ENCODE data around the gene CACNA1S. TPM values are rescaled to one million over a fixed set of nuclear protein-coding genes. Genes with fewer than 3 reads are reported as not detected.

Gene CACNA1S
- total RNA-seq, 1 donor from 2014 or later: 0.11 TPM

DNA sequence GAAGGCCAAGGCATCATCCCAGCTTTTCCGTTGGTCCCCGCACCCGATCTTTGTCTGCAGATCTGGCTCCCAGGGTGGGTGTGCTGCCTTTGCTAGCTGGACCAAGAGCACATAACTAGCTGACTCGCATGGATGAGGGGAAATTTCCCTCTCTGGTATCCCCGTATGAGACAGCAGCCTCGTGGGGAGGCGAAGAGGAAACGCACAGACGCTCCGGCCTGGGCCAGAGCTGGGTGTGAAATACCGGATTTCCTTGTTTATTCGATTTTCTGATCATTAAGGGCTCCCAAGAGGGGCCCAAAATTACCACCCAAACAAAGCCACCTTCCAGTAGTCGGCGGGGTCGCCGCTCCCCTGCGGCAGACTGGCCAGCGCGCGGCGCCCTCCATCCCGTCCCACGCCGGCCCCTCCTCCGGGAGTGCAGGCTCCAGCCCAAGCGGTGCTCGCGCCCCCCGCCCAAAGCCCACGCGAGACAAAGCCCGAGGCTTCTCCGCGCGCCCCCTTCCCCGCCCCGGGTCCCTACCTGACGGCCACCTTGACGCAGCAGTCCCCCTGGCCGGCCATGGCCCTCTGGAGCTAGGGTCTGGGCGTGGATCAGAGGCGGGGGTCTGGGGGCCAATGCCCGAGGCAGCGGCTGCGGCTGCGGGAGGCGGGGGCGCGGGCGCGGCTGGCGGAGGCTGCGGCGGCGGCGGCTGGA, 89.3 kb downstream of the CACNA1S start:
- no peak overlapping the region for H3K27ac ChIP-seq
- H3K27ac Mint-ChIP-seq: peak overlapping the region; percentile 60
- peaks cover 68% of the 10 kb centered on the region for H3K4me1 Mint-ChIP-seq

DNA sequence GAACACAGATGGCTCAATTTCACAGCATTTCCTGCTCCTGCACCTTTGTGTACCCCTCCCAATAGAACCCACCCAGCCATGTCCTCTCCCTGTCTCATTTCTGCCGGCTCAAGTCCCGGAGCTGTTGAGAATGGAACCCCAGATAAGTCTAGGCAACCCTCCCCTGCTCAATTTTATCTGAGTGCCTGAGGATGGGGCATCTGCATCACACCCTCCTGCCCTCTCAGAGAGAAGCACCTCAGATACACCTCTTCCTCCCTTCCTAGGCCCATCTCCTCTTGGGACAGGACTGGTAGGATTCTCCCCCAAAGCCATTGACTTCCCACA, 89.8 kb downstream of the CACNA1S start:
- TF ChIP-seq CTCF (IDR thresholded peaks at IDR 0.05) (no peak), EZH2 (IDR thresholded peaks at IDR 0.05) (no peak), EZH2phosphoT487 (IDR thresholded peaks at IDR 0.05) (no peak)
- Histone ChIP-seq H3F3A (ENCODE audit: low read depth) (peaks cover 34% of the 10 kb centered on the region), H3K9ac (no peak overlapping the region), H3K9me3 (ENCODE audit: low read depth) (no peaks in the 10 kb centered on the region), H2AFZ (replicated peaks) (no peak overlapping the region), H3K27me3 (peaks cover 9% of the 10 kb centered on the region), H3K4me3 (peak overlapping the region; percentile 74), H4K20me1 (ENCODE audit: low read depth) (peaks cover 34% of the 10 kb centered on the region), H3K4me2 (peak overlapping the region; percentile 87), H3K4me1 (peaks cover 47% of the 10 kb centered on the region), H3K79me2 (ENCODE audit: low read depth) (peaks cover 21% of the 10 kb centered on the region), H3K36me3 (no peaks in the 10 kb centered on the region), H3K27ac (no peak overlapping the region)
- Mint-ChIP-seq H3K4me3 (peak overlapping the region; percentile 90), H3K36me3 (no peaks in the 10 kb centered on the region), H3K27me3 (ENCODE audit: insufficient read depth, low read depth) (peaks cover 11% of the 10 kb centered on the region), H3K27ac (peak overlapping the region; percentile 60), H3K4me1 (peaks cover 68% of the 10 kb centered on the region), H3K9me3 (no peaks in the 10 kb centered on the region)
- no peak for DNase-seq (ENCODE audit: low spot score)

More for the DNA sequence above, 89.3 kb downstream of the CACNA1S start:
- peak; percentile 41 for DNase-seq (ENCODE audit: low spot score)
- H3K36me3 ChIP-seq: no peaks in the 10 kb centered on the region
- peaks cover 29% of the 10 kb centered on the region for H4K20me1 ChIP-seq (ENCODE audit: low read depth)
- peaks cover 34% of the 10 kb centered on the region for H3F3A ChIP-seq (ENCODE audit: low read depth)
- Mint-ChIP-seq H3K4me3 (peak overlapping the region; percentile 90), H3K9me3 (no peaks in the 10 kb centered on the region), H3K36me3 (no peaks in the 10 kb centered on the region), H3K27me3 (ENCODE audit: insufficient read depth, low read depth) (peaks cover 11% of the 10 kb centered on the region)
- H3K9me3 ChIP-seq (ENCODE audit: low read depth): no peaks in the 10 kb centered on the region
- H3K4me3 ChIP-seq: peak overlapping the region; percentile 74
- H3K4me1 ChIP-seq: peaks cover 44% of the 10 kb centered on the region
- TF ChIP-seq EZH2phosphoT487 (IDR thresholded peaks at IDR 0.05) (no peak), EZH2 (IDR thresholded peaks at IDR 0.05) (peak; percentile 23), CTCF (IDR thresholded peaks at IDR 0.05) (peak; percentile 34)
- peaks cover 16% of the 10 kb centered on the region for H3K79me2 ChIP-seq (ENCODE audit: low read depth)
- H2AFZ ChIP-seq (replicated peaks): peak overlapping the region; percentile 70
- peaks cover 9% of the 10 kb centered on the region for H3K27me3 ChIP-seq
- peak overlapping the region; percentile 87 for H3K4me2 ChIP-seq
- H3K9ac ChIP-seq: no peak overlapping the region

- Mint-ChIP-seq H3K4me3 (peak overlapping the region; percentile 90), H3K9me3 (no peaks in the 10 kb centered on the region), H3K36me3 (no peaks in the 10 kb centered on the region), H3K27ac (peak overlapping the region; percentile 60), H3K27me3 (ENCODE audit: insufficient read depth, low read depth) (peaks cover 13% of the 10 kb centered on the region), H3K4me1 (peaks cover 71% of the 10 kb centered on the region)
- peak overlapping the region; percentile 74 for H3K4me3 ChIP-seq
- TF ChIP-seq EZH2 (IDR thresholded peaks at IDR 0.05) (no peak), EZH2phosphoT487 (IDR thresholded peaks at IDR 0.05) (no peak), CTCF (IDR thresholded peaks at IDR 0.05) (no peak)
- H3K4me2 ChIP-seq: peak overlapping the region; percentile 87
- DNase-seq (ENCODE audit: low spot score): peak; percentile 44
- peaks cover 34% of the 10 kb centered on the region for H3F3A ChIP-seq (ENCODE audit: low read depth)
- H3K36me3 ChIP-seq: no peaks in the 10 kb centered on the region
- H3K27me3 ChIP-seq: peaks cover 9% of the 10 kb centered on the region
- no peaks in the 10 kb centered on the region for H3K9me3 ChIP-seq (ENCODE audit: low read depth)
- H3K9ac ChIP-seq: no peak overlapping the region
- H2AFZ ChIP-seq (replicated peaks): no peak overlapping the region
- H3K79me2 ChIP-seq (ENCODE audit: low read depth): peaks cover 24% of the 10 kb centered on the region
- peaks cover 38% of the 10 kb centered on the region for H4K20me1 ChIP-seq (ENCODE audit: low read depth)
- peaks cover 50% of the 10 kb centered on the region for H3K4me1 ChIP-seq
- no peak overlapping the region for H3K27ac ChIP-seq
These were observed 90.4 kb downstream of the CACNA1S start for GRCh38 chr1:201021630-201022492.

Measured in neural progenitor cell (in vitro differentiated cells).